ENCODE results near the gene ANKRD16. TPM values are rescaled to one million over a fixed set of nuclear protein-coding genes. Genes with fewer than 3 reads are reported as not detected.

Gene ANKRD16
- total and polyA plus RNA-seq, 2 of the 13 experiments (the other 11 are each of a cell fraction or from before 2014, with no cell fraction given) = 8.0 to 11.4 TPM

- peak; percentile 91 for TF ChIP-seq ETS1 (CRISPR knock-in tag; IDR thresholded peaks at IDR 0.05)
- TF ChIP-seq ARNT2 (CRISPR knock-in tag; IDR thresholded peaks at IDR 0.05; ENCODE audit: low read depth) = peak; percentile 89
- TF ChIP-seq AKNA (CRISPR knock-in tag; IDR thresholded peaks at IDR 0.05; ENCODE audit: borderline replicate concordance) = 0 out of 2 replicates have a peak, but pooled peaks have one; percentile 66
- TF ChIP-seq PHF20 (CRISPR knock-in tag; IDR thresholded peaks at IDR 0.05) = peak; percentile 69
- TF ChIP-seq BRCA1 (CRISPR knock-in tag; IDR thresholded peaks at IDR 0.05) = peak; percentile 87; the same call in 1 of the 2 replicates
- TF ChIP-seq HOMEZ (CRISPR knock-in tag; IDR thresholded peaks at IDR 0.05; ENCODE audit: low read depth) = 0 out of 2 replicates have a peak, but pooled peaks have one; percentile 25
- 0 out of 2 replicates have a peak, but pooled peaks have one; percentile 57 for TF ChIP-seq ZNF224 (CRISPR knock-in tag; IDR thresholded peaks at IDR 0.05)
- TF ChIP-seq BORCS8-MEF2B (CRISPR knock-in tag; IDR thresholded peaks at IDR 0.05) = peak; percentile 81; the same call in 1 of the 2 replicates
- TF ChIP-seq ZNF629 (CRISPR knock-in tag; conservative IDR thresholded peaks at IDR 0.05) = peak; percentile 16; the same call in 1 of the 2 replicates
- peak; percentile 72; the same call in 1 of the 2 replicates for TF ChIP-seq ZNF329 (CRISPR knock-in tag; IDR thresholded peaks at IDR 0.05; ENCODE audit: low read depth)
- peak; percentile 90; the same call in 1 of the 2 replicates for TF ChIP-seq ZNF766 (CRISPR knock-in tag; IDR thresholded peaks at IDR 0.05; ENCODE audit: borderline replicate concordance)
- TF ChIP-seq SOX5 (CRISPR knock-in tag; IDR thresholded peaks at IDR 0.05; ENCODE audit: borderline replicate concordance) = peak; percentile 45
- no peak for TF ChIP-seq KDM6A (CRISPR knock-in tag; IDR thresholded peaks at IDR 0.05; ENCODE audit: low read depth)
- TF ChIP-seq ELF4 (CRISPR knock-in tag; IDR thresholded peaks at IDR 0.05; ENCODE audit: borderline replicate concordance) = no peak
- TF ChIP-seq NCOA2 (CRISPR knock-in tag; IDR thresholded peaks at IDR 0.05) = peak; percentile 25; the same call in 1 of the 2 replicates
- TF ChIP-seq PHF8 (CRISPR knock-in tag; IDR thresholded peaks at IDR 0.05) = peak; percentile 92
- peak; percentile 8; the same call in 1 of the 2 replicates for TF ChIP-seq FOSL2 (CRISPR knock-in tag; IDR thresholded peaks at IDR 0.05)
- TF ChIP-seq MAZ (IDR thresholded peaks at IDR 0.05; ENCODE audit: borderline replicate concordance, low read depth, low read length) = no peak; the same call in none of the 2 replicates
- peak; percentile 71 for TF ChIP-seq MAZ (CRISPR knock-in tag; IDR thresholded peaks at IDR 0.05; ENCODE audit: low read depth)
- TF ChIP-seq HNF1B (CRISPR knock-in tag; IDR thresholded peaks at IDR 0.05) = peak; percentile 83
Observed at GRCh38 chr10:5889624-5890451, at the start of gene ANKRD16, which contains the start of gene FBH1 (continued).
